ENCODE results near the gene TUBE1.

DNA sequence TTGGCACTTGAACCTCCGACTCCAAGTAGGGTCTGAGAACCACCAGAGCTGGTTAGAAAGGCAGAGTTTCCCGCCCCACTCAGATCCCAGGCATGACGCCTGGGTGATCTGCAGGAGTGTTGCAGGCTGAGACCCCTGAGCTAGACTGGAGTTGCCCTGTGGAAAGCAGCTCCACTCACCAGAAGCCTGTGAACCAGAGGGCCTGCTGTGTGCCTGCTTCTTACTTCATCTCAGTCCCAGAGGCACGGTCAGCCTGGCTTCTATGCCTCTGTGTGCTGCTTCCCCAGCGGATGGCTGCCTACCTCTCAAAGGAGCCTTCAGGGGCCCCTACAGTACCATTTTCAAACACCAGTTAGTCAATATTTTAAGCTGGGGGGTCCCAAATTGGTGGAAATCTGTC lies 49.0 kb downstream of the TUBE1 start:
- TF ChIP-seq, protein P1, sequence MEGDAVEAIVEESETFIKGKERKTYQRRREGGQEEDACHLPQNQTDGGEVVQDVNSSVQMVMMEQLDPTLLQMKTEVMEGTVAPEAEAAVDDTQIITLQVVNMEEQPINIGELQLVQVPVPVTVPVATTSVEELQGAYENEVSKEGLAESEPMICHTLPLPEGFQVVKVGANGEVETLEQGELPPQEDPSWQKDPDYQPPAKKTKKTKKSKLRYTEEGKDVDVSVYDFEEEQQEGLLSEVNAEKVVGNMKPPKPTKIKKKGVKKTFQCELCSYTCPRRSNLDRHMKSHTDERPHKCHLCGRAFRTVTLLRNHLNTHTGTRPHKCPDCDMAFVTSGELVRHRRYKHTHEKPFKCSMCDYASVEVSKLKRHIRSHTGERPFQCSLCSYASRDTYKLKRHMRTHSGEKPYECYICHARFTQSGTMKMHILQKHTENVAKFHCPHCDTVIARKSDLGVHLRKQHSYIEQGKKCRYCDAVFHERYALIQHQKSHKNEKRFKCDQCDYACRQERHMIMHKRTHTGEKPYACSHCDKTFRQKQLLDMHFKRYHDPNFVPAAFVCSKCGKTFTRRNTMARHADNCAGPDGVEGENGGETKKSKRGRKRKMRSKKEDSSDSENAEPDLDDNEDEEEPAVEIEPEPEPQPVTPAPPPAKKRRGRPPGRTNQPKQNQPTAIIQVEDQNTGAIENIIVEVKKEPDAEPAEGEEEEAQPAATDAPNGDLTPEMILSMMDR (conservative IDR thresholded peaks at IDR 0.05; ENCODE audit: low read depth in 2 of 2): no peak
- TF ChIP-seq EZH2 (IDR thresholded peaks at IDR 0.05; ENCODE audit: low read depth, unreplicated experiment) (no peak), JUNB (IDR thresholded peaks at IDR 0.05; ENCODE audit: unreplicated experiment) (no peak), NANOG (IDR thresholded peaks at IDR 0.05; ENCODE audit: borderline replicate concordance) (no peak), ZNF114 (CRISPR knock-in tag; IDR thresholded peaks at IDR 0.05) (no peak), POLR2AphosphoS5 (IDR thresholded peaks at IDR 0.05; ENCODE audit: low read depth) (no peak), CREB1 (CRISPR knock-in tag; IDR thresholded peaks at IDR 0.05; ENCODE audit: low read depth) (no peak)
- TF ChIP-seq, protein P2, sequence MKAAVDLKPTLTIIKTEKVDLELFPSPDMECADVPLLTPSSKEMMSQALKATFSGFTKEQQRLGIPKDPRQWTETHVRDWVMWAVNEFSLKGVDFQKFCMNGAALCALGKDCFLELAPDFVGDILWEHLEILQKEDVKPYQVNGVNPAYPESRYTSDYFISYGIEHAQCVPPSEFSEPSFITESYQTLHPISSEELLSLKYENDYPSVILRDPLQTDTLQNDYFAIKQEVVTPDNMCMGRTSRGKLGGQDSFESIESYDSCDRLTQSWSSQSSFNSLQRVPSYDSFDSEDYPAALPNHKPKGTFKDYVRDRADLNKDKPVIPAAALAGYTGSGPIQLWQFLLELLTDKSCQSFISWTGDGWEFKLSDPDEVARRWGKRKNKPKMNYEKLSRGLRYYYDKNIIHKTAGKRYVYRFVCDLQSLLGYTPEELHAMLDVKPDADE (IDR thresholded peaks at IDR 0.05): no peak
- TF ChIP-seq, protein P3, sequence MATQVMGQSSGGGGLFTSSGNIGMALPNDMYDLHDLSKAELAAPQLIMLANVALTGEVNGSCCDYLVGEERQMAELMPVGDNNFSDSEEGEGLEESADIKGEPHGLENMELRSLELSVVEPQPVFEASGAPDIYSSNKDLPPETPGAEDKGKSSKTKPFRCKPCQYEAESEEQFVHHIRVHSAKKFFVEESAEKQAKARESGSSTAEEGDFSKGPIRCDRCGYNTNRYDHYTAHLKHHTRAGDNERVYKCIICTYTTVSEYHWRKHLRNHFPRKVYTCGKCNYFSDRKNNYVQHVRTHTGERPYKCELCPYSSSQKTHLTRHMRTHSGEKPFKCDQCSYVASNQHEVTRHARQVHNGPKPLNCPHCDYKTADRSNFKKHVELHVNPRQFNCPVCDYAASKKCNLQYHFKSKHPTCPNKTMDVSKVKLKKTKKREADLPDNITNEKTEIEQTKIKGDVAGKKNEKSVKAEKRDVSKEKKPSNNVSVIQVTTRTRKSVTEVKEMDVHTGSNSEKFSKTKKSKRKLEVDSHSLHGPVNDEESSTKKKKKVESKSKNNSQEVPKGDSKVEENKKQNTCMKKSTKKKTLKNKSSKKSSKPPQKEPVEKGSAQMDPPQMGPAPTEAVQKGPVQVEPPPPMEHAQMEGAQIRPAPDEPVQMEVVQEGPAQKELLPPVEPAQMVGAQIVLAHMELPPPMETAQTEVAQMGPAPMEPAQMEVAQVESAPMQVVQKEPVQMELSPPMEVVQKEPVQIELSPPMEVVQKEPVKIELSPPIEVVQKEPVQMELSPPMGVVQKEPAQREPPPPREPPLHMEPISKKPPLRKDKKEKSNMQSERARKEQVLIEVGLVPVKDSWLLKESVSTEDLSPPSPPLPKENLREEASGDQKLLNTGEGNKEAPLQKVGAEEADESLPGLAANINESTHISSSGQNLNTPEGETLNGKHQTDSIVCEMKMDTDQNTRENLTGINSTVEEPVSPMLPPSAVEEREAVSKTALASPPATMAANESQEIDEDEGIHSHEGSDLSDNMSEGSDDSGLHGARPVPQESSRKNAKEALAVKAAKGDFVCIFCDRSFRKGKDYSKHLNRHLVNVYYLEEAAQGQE (IDR thresholded peaks at IDR 0.05; ENCODE audit: unreplicated experiment): no peak
